Central memory CD8-positive, alpha-beta T cell (primary cell): ENCODE results near the gene MOAP1.
"Not testable (repeated sequence)": the region's sequence is repeated elsewhere in the genome, so short reads cannot be mapped to it uniquely, and the experiment has no call there.

Experiments
- ATAC-seq: fragments of 150-1000 bp; cut with Tn5 transposase; replicated peaks from 2 replicates; pipeline ENCODE4 v1.10.0; 2022; ENCODE audit warnings: mild to moderate bottlenecking, moderate FRiP score, moderate number of reproducible peaks; ENCODE audit not compliant: poor library complexity, severe bottlenecking; ENCODE audit errors: extremely low read depth
- DNase-seq, 2 donors: peaks; one replicate each; pipeline ENCODE4 v3.0.0; 2021; ENCODE audit warnings: low spot score in 2 of 2
- H3K27ac Mint-ChIP-seq: one replicate; pipeline ENCODE4 v1.8.0; 2022; ENCODE audit warnings: low read depth, mild to moderate bottlenecking, moderate library complexity, mixed read lengths
- H3K27me3 Mint-ChIP-seq: one replicate; pipeline ENCODE4 v1.8.0; 2022; ENCODE audit warnings: mixed read lengths
- H3K36me3 Mint-ChIP-seq: one replicate; pipeline ENCODE4 v1.8.0; 2022; ENCODE audit warnings: mild to moderate bottlenecking, moderate library complexity, mixed read lengths; ENCODE audit not compliant: insufficient read depth
- H3K4me1 Mint-ChIP-seq: one replicate; pipeline ENCODE4 v1.8.0; 2022; ENCODE audit warnings: mixed read lengths
- H3K4me3 Mint-ChIP-seq: one replicate; pipeline ENCODE4 v1.8.0; 2022; ENCODE audit warnings: mild to moderate bottlenecking, moderate library complexity, mixed read lengths
- H3K9me3 Mint-ChIP-seq: one replicate; pipeline ENCODE4 v1.8.0; 2022; ENCODE audit warnings: mixed read lengths

Gene MOAP1

DNA sequence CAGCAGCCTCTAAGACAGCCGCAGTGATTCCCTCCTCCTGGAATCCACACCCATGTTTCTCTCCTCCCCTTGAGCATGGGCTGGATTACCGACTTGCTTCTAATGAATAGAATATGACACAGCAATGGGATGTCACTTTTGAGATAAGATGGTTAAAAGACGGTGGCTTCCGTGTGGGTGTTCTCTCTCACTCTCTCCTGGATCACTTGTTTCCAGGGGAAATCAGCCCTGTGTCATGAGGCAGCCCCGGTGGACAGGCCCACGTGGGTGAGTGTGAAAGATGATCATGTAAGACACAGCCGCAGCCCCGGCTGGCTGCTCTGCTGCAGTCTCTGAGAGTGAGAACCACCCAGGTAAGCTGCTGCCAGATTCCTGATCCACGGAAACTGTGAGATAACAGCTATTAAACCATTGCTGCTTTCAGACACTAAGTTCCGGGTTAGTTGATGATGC, 10.7 kb downstream of the MOAP1 start:
- no peaks in the 10 kb centered on the region for H3K9me3 Mint-ChIP-seq
- H3K4me1 Mint-ChIP-seq, result no peaks in the 10 kb centered on the region
- no peak overlapping the region for H3K27ac Mint-ChIP-seq
- no peak overlapping the region for H3K4me3 Mint-ChIP-seq
- ATAC-seq (no peak), DNase-seq (no peak)
- H3K27me3 Mint-ChIP-seq, result peaks cover 13% of the 10 kb centered on the region
- peaks cover 1% of the 10 kb centered on the region for H3K36me3 Mint-ChIP-seq

DNA sequence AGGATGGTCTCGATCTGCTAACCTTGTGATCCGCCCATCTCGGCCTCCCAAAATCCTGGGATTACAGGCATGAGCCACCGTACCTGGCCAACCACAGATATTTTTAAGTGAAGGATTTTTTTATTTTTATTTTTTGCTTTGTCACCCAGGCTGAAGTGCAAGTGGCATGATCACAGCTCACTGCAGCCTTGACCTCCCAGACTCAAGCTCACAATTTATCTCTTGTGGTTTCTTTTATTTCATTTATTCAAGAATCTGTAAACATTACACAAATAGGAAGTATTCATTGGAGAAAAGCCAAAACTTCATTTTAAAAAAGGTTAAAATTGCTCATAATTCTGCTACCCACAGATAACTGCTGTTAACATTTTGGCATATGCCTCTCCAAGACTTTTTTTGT, 13.3 kb downstream of the MOAP1 start:
- H3K36me3 Mint-ChIP-seq, result peaks cover 1% of the 10 kb centered on the region
- no peaks in the 10 kb centered on the region for H3K9me3 Mint-ChIP-seq
- H3K4me1 Mint-ChIP-seq, result no peaks in the 10 kb centered on the region

DNA sequence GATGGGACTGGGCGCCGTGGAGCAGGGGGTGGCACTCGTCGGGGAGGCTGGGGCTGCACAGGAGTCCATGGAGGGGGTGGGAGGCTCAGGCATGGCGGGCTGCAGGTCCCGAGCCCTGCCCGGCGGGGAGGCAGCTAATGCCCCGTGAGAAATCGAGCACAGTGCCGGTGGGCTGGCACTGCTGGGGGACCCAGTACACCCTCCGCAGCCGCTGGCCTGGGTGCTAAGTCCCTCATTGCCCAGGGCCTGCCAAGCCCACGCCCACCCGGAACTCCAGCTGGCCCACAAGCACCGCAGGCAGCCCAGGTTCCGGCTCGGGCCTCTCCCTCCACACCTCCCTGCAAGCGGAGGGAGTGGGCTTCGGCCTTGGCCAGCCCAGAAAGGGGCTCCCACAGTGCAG, 14.6 kb downstream of the MOAP1 start:
- not testable (repeated sequence) for H3K4me3 Mint-ChIP-seq, H3K27ac Mint-ChIP-seq, ATAC-seq, H3K4me1 Mint-ChIP-seq, DNase-seq, H3K36me3 Mint-ChIP-seq, H3K9me3 Mint-ChIP-seq
- H3K27me3 Mint-ChIP-seq, result peaks cover 13% of the 10 kb centered on the region

More for the DNA sequence above, 13.3 kb downstream of the MOAP1 start:
- Mint-ChIP-seq H3K27ac (no peak overlapping the region), H3K27me3 (peaks cover 13% of the 10 kb centered on the region), H3K4me3 (no peak overlapping the region)
- ATAC-seq, result no peak
- DNase-seq, result no peak

DNA sequence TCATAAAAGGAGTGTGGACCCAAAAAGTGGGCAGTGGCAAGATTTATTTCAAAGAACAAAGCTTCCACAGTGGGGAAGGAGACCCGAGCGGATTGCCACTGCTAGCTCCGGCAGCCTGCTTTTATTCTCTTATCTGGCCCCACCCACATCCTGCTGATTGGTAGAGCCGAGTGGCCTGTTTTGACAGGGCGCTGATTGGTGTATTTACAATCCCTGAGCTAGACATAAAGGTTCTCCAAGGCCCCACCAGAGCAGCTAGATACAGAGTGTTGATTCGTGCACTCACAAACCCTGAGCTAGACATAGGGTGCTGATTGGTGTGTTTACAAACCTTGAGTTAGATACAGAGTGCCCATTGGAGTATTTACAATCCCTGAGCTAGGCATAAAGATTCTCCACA, 15.1 kb downstream of the MOAP1 start:
- H3K36me3 Mint-ChIP-seq, DNase-seq, H3K9me3 Mint-ChIP-seq, H3K4me1 Mint-ChIP-seq, ATAC-seq, H3K27ac Mint-ChIP-seq, H3K4me3 Mint-ChIP-seq: not testable (repeated sequence)
- H3K27me3 Mint-ChIP-seq, result peaks cover 13% of the 10 kb centered on the region

GRCh38 chr14:93168610-93169009, 16.1 kb downstream of the MOAP1 start:
- H3K9me3 Mint-ChIP-seq, ATAC-seq, H3K27me3 Mint-ChIP-seq, H3K36me3 Mint-ChIP-seq, H3K27ac Mint-ChIP-seq, DNase-seq, H3K4me1 Mint-ChIP-seq, H3K4me3 Mint-ChIP-seq: not testable (repeated sequence)

- not testable (repeated sequence) for DNase-seq, H3K4me1 Mint-ChIP-seq, H3K9me3 Mint-ChIP-seq, H3K27me3 Mint-ChIP-seq, ATAC-seq, H3K27ac Mint-ChIP-seq, H3K4me3 Mint-ChIP-seq, H3K36me3 Mint-ChIP-seq
Observed at GRCh38 chr14:93165271-93166265, 19.1 kb downstream of the MOAP1 start.

- no peak overlapping the region for H3K4me3 Mint-ChIP-seq
- H3K36me3 Mint-ChIP-seq, result no peaks in the 10 kb centered on the region
- DNase-seq (no peak), ATAC-seq (no peak)
- H3K27ac Mint-ChIP-seq, result no peak overlapping the region
- H3K4me1 Mint-ChIP-seq, result no peaks in the 10 kb centered on the region
- H3K9me3 Mint-ChIP-seq, result no peaks in the 10 kb centered on the region
- H3K27me3 Mint-ChIP-seq, result no peaks in the 10 kb centered on the region
Observed at GRCh38 chr14:93163564-93163963, 21.1 kb downstream of the MOAP1 start.

DNA sequence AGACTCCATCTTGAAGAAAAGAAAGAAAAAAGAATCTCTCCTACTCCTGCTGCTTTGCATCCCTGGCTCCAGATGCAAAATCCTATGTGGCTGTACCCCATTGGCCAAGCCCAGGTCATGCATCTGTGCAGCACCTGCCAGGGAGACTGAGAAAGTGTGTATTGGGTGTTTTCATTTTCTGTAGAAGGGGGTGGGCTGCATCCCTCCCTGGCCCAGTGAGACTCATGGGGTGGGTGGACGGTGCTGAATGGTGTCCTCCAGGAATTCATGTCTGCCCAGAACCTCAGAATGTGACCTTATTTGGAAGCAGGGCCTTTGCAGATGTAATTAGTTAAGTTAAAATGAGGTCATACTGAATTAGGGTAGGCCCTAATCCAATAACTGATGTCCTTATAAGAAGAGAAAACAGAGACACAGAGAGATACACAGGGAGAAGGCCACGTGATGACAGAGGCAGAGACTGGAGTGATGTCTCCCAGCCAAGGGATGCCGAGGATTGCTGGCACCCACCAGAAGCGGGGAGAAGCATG, 23.2 kb downstream of the MOAP1 start:
- Mint-ChIP-seq H3K27ac (no peak overlapping the region), H3K27me3 (no peaks in the 10 kb centered on the region), H3K4me1 (no peaks in the 10 kb centered on the region), H3K4me3 (no peak overlapping the region), H3K36me3 (no peaks in the 10 kb centered on the region), H3K9me3 (no peaks in the 10 kb centered on the region)
- ATAC-seq (no peak), DNase-seq (no peak)

GRCh38 chr14:93160353-93160801, 24.3 kb downstream of the MOAP1 start:
- no peaks in the 10 kb centered on the region for H3K36me3 Mint-ChIP-seq
- ATAC-seq, result no peak

DNA sequence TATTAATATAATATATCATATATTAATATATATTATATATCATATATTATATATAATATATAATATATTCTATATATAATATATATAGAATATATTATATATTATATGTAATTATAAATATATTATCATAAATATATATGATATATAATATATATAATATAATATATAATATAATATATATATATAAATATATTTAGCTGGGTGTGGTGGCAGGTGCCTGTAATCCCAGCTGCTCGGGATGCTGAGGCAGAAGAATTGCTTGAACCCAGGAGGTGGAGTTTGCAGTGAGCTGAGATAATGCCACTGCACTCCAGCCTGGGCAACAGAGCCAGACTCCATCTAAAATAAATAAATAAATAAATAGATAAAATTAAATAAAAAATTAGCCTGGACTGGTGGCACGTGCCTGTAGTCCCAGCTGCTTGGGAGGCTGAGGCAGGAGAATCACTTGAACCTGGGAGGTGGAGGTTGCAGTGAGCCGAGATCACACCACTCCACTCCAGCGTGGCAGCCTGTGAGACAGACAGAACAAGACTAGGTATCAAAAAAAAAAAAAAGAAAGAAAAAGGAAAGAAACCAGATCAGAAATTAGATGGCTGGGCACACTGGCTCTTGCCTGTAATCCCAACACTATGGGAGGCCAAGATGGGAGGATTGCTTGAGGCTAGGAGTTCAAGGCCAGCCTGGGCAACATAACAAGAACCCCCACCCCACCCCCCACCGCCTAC, 24.9 kb downstream of the MOAP1 start:
- not testable (repeated sequence) for DNase-seq, H3K4me3 Mint-ChIP-seq, H3K36me3 Mint-ChIP-seq, H3K9me3 Mint-ChIP-seq, H3K4me1 Mint-ChIP-seq, H3K27ac Mint-ChIP-seq, ATAC-seq, H3K27me3 Mint-ChIP-seq

More at GRCh38 chr14:93160353-93160801, 24.3 kb downstream of the MOAP1 start:
- Mint-ChIP-seq H3K4me1 (no peaks in the 10 kb centered on the region), H3K9me3 (no peaks in the 10 kb centered on the region), H3K27me3 (no peaks in the 10 kb centered on the region), H3K4me3 (no peak overlapping the region), H3K27ac (no peak overlapping the region)
- no peak for DNase-seq

DNA sequence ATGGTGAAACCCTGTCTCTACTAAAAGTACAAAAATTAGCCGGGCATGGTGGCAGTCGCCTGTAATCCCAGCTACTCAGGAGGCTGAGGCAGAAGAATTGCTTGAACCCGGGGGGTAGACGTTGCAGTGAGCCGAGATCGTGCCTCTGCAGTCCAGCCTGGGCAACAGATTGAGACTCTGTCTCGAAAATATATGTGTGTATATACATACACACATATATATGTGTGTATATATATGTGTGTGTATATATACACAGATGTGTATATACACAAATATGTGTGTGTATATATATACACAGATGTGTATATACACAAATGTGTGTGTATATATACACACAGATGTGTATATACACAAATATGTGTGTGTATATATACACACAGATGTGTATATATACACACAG, 26.3 kb downstream of the MOAP1 start:
- not testable (repeated sequence) for H3K4me3 Mint-ChIP-seq, H3K36me3 Mint-ChIP-seq, H3K9me3 Mint-ChIP-seq, H3K4me1 Mint-ChIP-seq, H3K27me3 Mint-ChIP-seq, DNase-seq, H3K27ac Mint-ChIP-seq, ATAC-seq

- no peak for ATAC-seq
- DNase-seq, result no peak
Observed at GRCh38 chr14:93156693-93157369, 27.9 kb downstream of the MOAP1 start.

More at GRCh38 chr14:93156693-93157369, 27.9 kb downstream of the MOAP1 start:
- no peaks in the 10 kb centered on the region for H3K9me3 Mint-ChIP-seq
- no peak overlapping the region for H3K4me3 Mint-ChIP-seq
- no peaks in the 10 kb centered on the region for H3K27me3 Mint-ChIP-seq
- H3K4me1 Mint-ChIP-seq, result no peaks in the 10 kb centered on the region
- H3K36me3 Mint-ChIP-seq, result no peaks in the 10 kb centered on the region
- H3K27ac Mint-ChIP-seq, result no peak overlapping the region
